GM12874 (cell line): ENCODE results near the gene RBBP9.

Experiments
- TF ChIP-seq, protein P1 (sequence below): IDR thresholded peaks from 2 replicates; pipeline ENCODE4 v1.5.1; 2011; ENCODE audit warnings: low read depth, mild to moderate bottlenecking, control low read depth, low read length, moderate library complexity; ENCODE audit not compliant: insufficient read depth

Gene RBBP9

DNA sequence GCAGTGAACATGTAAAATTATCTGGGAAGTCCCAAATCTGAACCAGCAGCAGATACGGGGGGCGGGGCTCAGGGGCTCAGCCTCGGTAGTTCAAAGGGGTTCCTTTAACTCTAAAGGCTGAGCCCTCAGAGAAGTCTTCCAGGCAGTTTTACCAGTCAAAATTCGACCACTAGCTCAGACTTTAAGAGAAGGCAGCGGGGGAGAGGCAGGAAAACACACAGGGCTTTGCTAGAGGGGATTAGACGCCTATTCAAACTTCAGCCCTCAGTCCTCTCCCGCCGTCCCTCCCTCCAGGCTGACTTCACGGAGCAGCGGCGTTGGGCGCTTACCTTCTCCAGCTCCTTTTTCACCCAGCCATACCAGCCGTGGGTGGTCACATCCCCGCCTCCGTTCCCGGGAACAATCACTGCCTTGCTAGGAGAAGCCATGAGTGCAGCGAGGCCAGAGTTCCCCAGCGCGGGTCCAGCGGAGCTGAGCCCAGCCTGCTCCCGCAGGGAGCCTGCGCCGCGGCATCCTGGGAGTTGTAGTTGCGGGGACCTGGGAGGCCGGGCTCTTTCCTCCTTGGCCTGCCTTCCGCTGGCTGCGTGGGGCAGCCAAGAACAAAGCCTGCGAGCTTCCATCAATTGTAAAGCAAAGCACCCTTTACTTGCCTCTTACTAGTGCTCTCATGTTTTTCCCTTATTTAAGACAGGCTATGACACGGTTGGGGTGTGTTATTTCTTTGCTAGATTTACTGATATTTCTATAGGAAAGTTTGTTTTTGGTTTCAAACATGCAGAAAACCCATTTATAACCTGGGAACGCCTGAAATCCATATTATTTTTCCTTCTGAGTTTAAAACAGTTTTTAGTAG lies at the start of gene RBBP9:
TSS of gene RBBP9 (minus strand) at position 486 of the 853 bp plus-strand sequence. CDS start at position 428, 58 bp downstream.
- TF ChIP-seq, protein P1, sequence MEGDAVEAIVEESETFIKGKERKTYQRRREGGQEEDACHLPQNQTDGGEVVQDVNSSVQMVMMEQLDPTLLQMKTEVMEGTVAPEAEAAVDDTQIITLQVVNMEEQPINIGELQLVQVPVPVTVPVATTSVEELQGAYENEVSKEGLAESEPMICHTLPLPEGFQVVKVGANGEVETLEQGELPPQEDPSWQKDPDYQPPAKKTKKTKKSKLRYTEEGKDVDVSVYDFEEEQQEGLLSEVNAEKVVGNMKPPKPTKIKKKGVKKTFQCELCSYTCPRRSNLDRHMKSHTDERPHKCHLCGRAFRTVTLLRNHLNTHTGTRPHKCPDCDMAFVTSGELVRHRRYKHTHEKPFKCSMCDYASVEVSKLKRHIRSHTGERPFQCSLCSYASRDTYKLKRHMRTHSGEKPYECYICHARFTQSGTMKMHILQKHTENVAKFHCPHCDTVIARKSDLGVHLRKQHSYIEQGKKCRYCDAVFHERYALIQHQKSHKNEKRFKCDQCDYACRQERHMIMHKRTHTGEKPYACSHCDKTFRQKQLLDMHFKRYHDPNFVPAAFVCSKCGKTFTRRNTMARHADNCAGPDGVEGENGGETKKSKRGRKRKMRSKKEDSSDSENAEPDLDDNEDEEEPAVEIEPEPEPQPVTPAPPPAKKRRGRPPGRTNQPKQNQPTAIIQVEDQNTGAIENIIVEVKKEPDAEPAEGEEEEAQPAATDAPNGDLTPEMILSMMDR, result no peak

DNA sequence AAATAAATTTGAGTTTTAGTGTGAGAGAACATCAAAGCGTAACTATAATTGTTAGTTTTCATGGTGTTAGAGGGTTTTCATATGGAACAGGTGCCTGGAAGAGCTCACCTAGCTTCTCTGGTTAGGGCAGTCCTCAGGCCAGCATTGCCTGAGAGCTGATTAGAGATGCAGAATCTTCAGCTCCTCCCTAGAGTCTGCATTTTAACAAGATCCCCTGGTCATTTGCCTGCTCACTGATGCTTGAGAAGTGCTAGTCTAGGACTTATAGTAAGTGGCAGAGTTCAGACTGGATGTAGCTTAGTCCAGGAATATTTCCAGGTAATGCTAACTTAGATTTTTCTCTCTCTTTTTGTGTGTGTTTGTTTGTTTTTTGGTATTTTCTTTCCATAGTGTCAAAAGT lies 48.5 kb upstream of the RBBP9 start:
- TF ChIP-seq, protein P1, result no peak

DNA sequence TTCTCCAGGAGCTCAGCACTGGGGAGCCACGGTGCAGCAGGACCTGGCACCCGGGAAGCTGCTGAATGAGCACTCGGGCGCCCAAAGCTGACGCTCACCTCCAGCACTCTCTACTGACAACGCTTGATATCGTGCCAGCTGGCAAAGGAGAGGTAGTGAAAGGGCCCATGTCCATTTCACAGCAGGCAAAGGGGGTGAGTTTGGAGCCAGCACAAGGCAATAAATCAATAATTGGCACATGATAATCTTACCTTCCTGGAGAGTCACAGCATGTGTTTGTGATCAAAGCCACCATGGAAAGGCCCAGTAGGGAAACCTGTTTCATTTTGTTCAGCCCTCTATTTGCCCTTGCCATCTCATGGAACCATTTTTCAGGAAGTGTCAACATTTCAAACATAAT lies 46.9 kb upstream of the RBBP9 start:
- TF ChIP-seq, protein P1, result no peak

DNA sequence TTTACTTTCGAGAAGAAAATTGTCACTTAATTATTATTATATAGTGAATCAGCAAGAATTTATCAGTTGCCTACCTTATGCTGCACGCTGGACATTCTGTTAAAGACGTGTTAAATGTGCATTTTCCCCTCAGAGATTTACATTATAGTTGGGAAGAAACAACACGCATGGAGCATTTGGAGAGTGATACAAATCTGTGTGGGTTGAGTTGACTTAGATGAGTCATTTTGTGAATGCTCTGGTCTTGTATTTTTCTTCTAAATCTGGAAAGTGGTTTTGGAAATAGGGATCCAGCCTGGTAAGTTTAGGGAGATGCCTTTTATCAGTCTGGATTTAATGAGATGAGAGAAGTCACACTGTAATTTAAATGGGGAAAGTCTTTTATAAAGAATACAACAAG lies 46.2 kb upstream of the RBBP9 start:
- TF ChIP-seq, protein P1, result no peak

DNA sequence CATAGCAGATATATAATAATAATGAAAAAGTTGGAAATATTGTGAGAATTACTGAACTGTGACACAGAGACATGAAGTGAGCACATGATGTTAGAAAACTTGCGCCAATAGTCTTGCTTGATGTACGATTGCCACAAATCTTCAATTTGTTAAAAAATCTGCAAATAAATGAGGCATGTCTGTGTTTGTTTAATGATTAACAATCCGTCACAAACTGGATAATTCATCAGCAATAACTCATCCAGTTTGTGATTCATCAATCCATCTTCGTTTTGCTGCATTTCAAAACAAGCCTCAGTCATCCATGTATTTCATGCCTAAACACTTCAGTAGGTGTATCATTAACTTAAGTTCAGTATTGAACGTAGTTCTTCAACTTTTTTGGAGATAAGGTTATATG lies 44.7 kb upstream of the RBBP9 start:
- TF ChIP-seq, protein P1, result no peak

DNA sequence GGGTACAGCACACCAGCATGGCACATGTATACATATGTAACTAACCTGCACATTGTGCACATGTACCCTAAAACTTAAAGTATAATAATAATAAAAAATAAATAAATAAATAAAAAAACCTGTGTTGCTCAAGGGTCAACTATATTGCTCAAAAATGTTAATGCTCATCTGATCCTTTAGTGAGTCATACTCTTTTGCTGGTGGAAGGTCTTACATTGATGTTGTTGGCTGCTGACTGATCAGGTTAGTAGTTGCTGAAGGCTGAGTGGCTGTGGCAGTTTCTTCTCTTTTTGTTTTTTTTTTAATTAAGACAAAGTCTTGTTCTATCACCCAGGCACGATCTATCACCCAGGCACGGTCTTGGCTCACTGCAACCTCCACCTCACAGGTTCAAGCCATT lies 40.6 kb upstream of the RBBP9 start:
- TF ChIP-seq, protein P1, result no peak

DNA sequence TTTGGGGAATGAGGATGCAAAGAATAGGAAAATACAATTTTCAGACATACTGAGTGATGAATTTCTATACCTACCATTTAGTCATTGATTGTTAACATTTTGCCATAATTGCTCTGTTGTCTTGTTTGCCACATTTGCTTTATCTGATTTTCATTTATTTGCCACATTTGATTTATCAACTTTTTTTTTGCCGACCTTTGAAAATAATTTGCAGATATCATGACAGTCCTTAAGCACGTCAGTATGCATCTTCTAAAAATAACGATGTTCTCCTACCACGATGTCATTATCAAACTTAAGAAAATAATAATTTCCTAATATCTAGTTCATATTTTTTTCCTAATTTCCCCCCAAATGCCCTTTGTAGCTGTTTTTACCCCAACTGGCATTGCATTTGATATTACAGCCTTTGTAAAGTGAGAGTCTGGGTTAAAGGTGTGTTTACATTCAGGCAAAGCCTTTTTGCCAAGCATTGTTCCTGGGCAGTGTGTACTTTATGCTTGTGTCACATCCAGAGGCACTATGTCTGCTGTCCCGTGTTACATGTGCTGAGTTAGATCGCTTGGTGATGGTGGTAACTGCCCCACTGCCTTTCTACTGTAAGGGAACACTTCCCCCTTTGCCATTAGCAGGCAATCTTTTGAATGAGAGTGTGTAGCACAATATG lies 37.1 kb upstream of the RBBP9 start:
- TF ChIP-seq, protein P1, result no peak
